Measurements from ENCODE around the gene LARGE1. TPM values are rescaled to one million over a fixed set of nuclear protein-coding genes. Genes with fewer than 3 reads are reported as not detected.

Gene LARGE1
- total and polyA plus RNA-seq, 2 of the 8 experiments (the other 6 are each of a cell fraction or from before 2014, with no cell fraction given), result 43.7 to 83.0 TPM

DNA sequence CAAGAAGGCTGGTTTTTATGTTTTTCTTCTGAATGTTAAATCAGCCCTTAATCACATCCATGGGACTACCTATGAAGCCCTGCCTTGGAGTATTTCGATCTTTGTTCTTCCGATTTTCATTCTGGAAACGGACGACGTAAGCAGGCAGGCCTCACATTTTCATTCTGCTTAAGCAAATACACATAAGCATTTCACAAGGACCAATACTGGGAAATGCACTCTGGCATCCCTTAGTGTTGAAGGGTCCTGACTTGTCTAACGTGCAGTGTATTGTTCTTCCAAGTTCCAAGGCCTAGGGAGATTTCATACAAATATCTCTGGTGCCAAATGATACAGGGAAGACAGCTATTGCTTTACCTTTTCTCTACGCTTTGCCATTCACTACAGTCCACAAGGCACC lies 143.8 kb downstream of the LARGE1 start:
- no peak overlapping the region for H4K91ac ChIP-seq (replicated peaks; ENCODE audit: insufficient read length, low read length)
- H2BK5ac ChIP-seq (ENCODE audit: low read depth, low read length), result no peak overlapping the region
- H3K36me3 ChIP-seq (ENCODE audit: control insufficient read depth in 2 of 4, insufficient read depth in 4 of 4, low read length in 3 of 4), result no peaks in the 10 kb centered on the region
- no peak overlapping the region for H3K18ac ChIP-seq (ENCODE audit: extremely low read depth, low read length)
- POLR2A ChIA-PET (ENCODE audit: partially characterized antibody), result no interaction called here
- no peak overlapping the region for H3K9ac ChIP-seq (replicated peaks in 1 of 4; ENCODE audit: extremely low read depth in 1 of 4, low read depth in 3 of 4, low read length in 3 of 4)
- H4K8ac ChIP-seq (ENCODE audit: extremely low read depth, insufficient read depth, low read length), result no peak overlapping the region
- no peak for FAIRE-seq
- peaks cover 25% of the 10 kb centered on the region for H3K79me1 ChIP-seq (ENCODE audit: low read depth, low read length)
- no peak for DNase-seq (ENCODE audit: low read depth in 1 of 2, low spot score in 2 of 2)
- H3K23me2 ChIP-seq (ENCODE audit: low read depth, low read length), result no peaks in the 10 kb centered on the region
- H3K4ac ChIP-seq (replicated peaks; ENCODE audit: insufficient read length, low read depth, low read length), result no peak overlapping the region
- no peak overlapping the region for H2BK120ac ChIP-seq (replicated peaks; ENCODE audit: low read depth, low read length)
- H3K9me3 ChIP-seq (ENCODE audit: insufficient read depth in 2 of 2, low read depth in 1 of 2, low read length in 1 of 2), result no peaks in the 10 kb centered on the region
- no peak overlapping the region for H2AK5ac ChIP-seq (ENCODE audit: low read depth, low read length)
- H3K27ac ChIP-seq (ENCODE audit: low read depth, low read length), result no peak overlapping the region
- no peak overlapping the region for H3K14ac ChIP-seq (ENCODE audit: insufficient read length)
- no peak overlapping the region for H2BK12ac ChIP-seq (ENCODE audit: low read depth, low read length)
- CTCF ChIA-PET (ENCODE audit: partially characterized antibody), result no interaction called here
- H3K27me3 ChIP-seq (replicated peaks in 1 of 4; ENCODE audit: control insufficient read depth in 3 of 4, extremely low read depth in 1 of 4, insufficient read depth in 3 of 4, low read length in 3 of 4), result no peaks in the 10 kb centered on the region
- WGBS, 2 experiments (ENCODE audit: extremely low coverage in 1 of 2, insufficient coverage in 1 of 2, insufficient read length in 1 of 2, insufficient replicate concordance in 2 of 2, low coverage in 1 of 2, low lambda C conversion rate in 2 of 2, missing lambda C conversion rate in 1 of 2), result 83% methylated on average over 7 of the region's 7 CpGs; no CpG with 5 or more reads in 1 of the 2 experiments
- H2BK20ac ChIP-seq (ENCODE audit: low read length), result no peak overlapping the region
- H2BK15ac ChIP-seq (ENCODE audit: low read length), result no peak overlapping the region
- H3K56ac ChIP-seq (replicated peaks; ENCODE audit: insufficient read length, low read depth, low read length), result no peak overlapping the region
- H4K20me1 ChIP-seq (replicated peaks in 1 of 2; ENCODE audit: control insufficient read depth in 1 of 2, insufficient read depth in 2 of 2, low read length in 2 of 2), result peaks cover 29 to 35% of the 10 kb centered on the region in 2 experiments
- no peak for TF ChIP-seq CEBPB (IDR thresholded peaks at IDR 0.05; ENCODE audit: low read depth, low read length)
- TF ChIP-seq CBX8 (IDR thresholded peaks at IDR 0.05; ENCODE audit: borderline replicate concordance, low read depth, low read length), result no peak
- TF ChIP-seq TEAD4 (IDR thresholded peaks at IDR 0.05; ENCODE audit: low read depth, low read length), result no peak
- TF ChIP-seq, protein P1, sequence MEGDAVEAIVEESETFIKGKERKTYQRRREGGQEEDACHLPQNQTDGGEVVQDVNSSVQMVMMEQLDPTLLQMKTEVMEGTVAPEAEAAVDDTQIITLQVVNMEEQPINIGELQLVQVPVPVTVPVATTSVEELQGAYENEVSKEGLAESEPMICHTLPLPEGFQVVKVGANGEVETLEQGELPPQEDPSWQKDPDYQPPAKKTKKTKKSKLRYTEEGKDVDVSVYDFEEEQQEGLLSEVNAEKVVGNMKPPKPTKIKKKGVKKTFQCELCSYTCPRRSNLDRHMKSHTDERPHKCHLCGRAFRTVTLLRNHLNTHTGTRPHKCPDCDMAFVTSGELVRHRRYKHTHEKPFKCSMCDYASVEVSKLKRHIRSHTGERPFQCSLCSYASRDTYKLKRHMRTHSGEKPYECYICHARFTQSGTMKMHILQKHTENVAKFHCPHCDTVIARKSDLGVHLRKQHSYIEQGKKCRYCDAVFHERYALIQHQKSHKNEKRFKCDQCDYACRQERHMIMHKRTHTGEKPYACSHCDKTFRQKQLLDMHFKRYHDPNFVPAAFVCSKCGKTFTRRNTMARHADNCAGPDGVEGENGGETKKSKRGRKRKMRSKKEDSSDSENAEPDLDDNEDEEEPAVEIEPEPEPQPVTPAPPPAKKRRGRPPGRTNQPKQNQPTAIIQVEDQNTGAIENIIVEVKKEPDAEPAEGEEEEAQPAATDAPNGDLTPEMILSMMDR (IDR thresholded peaks at IDR 0.05; ENCODE audit: control extremely low read depth in 1 of 3, insufficient read depth in 1 of 3, low read depth in 1 of 3, low read length in 3 of 3), result no peak
- no peak for TF ChIP-seq JUND (IDR thresholded peaks at IDR 0.05; ENCODE audit: low read length)
- TF ChIP-seq BRCA1 (IDR thresholded peaks at IDR 0.05; ENCODE audit: low read depth, low read length), result no peak
- TF ChIP-seq BACH1 (IDR thresholded peaks at IDR 0.05; ENCODE audit: low read length), result no peak
- TF ChIP-seq BCL11A (IDR thresholded peaks at IDR 0.05; ENCODE audit: low read depth in 2 of 2, low read length in 2 of 2), result no peak
- TF ChIP-seq NANOG (IDR thresholded peaks at IDR 0.05; ENCODE audit: insufficient read depth, low read depth, low read length, poor library complexity, severe bottlenecking), result no peak
- no peak for TF ChIP-seq POU5F1 (IDR thresholded peaks at IDR 0.05; ENCODE audit: low read depth, low read length)
- no peak for TF ChIP-seq CTBP2 (IDR thresholded peaks at IDR 0.05; ENCODE audit: borderline replicate concordance, insufficient read depth, insufficient read length, low read length)
- H3K4me2 ChIP-seq (ENCODE audit: insufficient read depth in 1 of 2, low read depth in 2 of 2, low read length in 2 of 2), result no peak overlapping the region
- H2AFZ ChIP-seq (ENCODE audit: low read length), result no peak overlapping the region
- no peak overlapping the region for H3K23ac ChIP-seq (ENCODE audit: insufficient read length)
- H3K4me1 ChIP-seq (replicated peaks in 1 of 4; ENCODE audit: control insufficient read depth in 3 of 4, insufficient read depth in 4 of 4, low read length in 3 of 4), result peaks cover 0 to 8% (median 5%) of the 10 kb centered on the region in 4 experiments; a peak in 6 of 7 replicates
- peaks cover 7 to 93% of the 10 kb centered on the region in 2 experiments for H3K79me2 ChIP-seq (ENCODE audit: control insufficient read depth in 1 of 2, insufficient read depth in 2 of 2, low read length in 2 of 2)
- H3K4me3 ChIP-seq (ENCODE audit: extremely low read depth in 1 of 4, insufficient read depth in 2 of 4, low read depth in 3 of 4, low read length in 4 of 4), result no peak overlapping the region
- H4K5ac ChIP-seq (ENCODE audit: insufficient read length, low read depth, low read length), result no peak overlapping the region
